SK-MEL-5 (cell line): Measurements from ENCODE around the gene OR5H2. TPM values are rescaled to one million over a fixed set of nuclear protein-coding genes. Genes with fewer than 3 reads are reported as not detected.

ENCODE experiments used
- DNase-seq: peaks from one replicate; pipeline ENCODE4 v3.0.0-alpha.2; 2016; ENCODE audit warnings: low read depth, low spot score
- in situ Hi-C: cut with HindIII; loops from 2 replicates; pipeline ENCODE4 v1.10.0; 2016; ENCODE audit warnings: low sequenced_read_pairs, high pct_unique_total_duplicates, low pct_unique_long_range_greater_than_20kb
- total RNA-seq: library from RNA; depleted of rRNA; stranded (reverse); fragments of >200 nt; shearing (Covaris generic); gene quantifications from 2 replicates; pipeline ENCODE4 v1.2.3, GENCODE V29; 2014; rRNA removed

Gene OR5H2
- total RNA-seq, 1 experiment from 2014 or later: not detected

DNA sequence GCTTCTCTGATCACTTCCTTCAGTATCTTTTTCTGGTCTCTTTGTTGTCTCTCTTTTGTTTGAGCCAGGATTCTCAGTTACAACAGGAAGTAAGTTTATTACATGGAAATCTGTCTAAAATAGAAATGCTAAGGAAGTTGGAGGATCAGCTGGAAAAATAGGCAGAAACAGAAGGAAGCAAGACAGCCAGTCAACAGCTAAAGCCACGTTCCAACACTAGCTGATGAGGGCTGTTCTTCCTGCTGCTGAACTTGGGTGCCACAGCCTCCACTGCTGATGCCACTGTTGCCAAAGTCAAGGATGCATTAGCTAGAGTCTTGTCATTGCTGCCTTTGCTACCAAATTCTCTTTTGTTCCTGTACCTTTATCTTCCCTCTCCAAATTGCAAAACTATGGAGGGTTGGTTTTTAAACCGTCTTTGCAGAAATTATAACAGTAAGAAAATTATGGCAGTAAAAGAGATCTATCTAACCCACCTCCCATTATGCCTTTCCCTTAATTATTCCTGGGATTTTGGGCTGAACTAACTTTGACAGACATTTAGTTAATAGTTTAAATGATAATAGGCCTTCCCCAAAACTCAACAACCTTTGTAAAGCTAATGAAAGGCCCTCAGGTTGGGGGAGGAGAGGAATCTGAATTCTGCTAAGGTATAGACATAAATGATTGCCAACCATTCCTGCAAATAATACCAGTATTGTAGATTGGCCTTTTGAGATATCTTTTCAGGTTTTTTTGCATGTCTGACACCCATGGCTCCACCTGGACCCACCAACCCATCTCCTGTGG lies 44.0 kb downstream of the OR5H2 start:
- no peak for DNase-seq
- in situ Hi-C loops: no loop called here

DNA sequence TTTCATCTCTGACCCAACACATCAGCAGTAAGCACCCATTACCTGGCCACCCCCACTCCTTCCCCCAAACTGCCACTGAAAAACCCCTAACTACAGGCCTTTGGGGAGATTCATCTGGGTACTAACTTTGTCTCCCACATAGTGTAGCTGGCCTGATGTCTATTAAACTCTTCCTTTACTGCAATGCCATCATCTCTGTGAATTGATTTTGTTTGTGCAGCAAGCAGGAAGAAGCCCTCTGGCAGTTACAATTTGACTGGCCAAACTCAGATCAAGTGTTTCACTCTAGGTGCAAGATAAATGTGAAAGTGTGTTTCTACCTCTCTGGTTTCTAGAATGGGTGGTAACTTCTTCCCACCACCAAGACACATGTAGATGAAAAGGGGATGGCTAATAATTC lies 44.6 kb downstream of the OR5H2 start:
- in situ Hi-C loops: no loop called here
- no peak for DNase-seq

DNA sequence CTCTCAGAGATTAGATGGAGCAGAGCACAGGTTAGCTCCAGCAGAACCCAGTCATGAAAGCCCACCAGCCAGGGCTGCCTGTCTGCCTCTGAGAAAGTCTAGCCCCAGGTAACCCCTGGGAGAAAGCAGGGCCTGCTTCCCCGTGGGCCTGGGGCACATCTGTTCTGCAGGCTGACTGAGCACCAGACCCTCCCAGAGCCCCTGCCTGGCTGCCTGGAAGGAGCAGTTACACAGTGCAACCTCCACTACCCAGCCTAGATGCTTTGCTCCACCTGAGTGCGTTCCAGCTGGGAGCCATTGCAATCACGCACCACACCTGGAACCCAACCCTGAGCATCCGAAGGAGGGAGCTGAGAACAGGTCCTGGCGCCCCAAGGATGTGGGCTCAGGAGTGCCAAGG lies 46.6 kb downstream of the OR5H2 start:
- no peak for DNase-seq
- in situ Hi-C loops: no loop called here

DNA sequence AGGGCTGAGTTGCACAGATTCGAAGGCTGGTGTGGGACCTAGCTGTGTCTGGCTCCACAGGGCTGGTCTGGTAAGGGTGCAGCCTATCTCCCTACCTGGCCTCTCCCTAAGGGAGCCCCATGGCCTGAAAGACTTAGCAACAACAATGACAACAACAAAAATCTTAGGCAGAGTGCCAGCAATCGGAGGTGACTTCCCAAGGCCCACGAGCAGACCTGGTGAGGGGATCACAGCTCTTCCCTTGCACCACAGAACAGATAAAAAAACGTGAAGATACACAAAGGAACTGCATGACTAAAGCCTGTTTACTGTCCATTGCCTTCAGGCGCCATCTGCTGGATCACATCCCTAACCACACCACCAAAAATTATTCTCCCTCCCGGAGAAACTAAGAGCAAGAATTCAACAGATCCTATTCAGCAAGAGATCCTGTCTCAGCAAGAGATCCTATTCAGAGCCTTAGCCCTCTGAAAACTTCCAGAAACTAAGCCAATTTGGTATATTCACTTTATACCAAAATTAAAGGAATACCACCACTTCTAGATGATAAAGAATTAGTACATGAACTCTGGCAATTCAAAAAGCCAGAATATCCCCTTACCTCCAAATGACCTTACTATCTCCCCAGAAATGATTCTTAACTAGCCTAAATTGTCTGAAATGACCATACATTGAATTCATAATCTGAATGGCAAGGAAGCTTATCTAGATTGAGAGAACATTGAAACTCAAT lies 47.3 kb downstream of the OR5H2 start:
- in situ Hi-C loops: no loop called here
- peak; percentile 74 for DNase-seq

DNA sequence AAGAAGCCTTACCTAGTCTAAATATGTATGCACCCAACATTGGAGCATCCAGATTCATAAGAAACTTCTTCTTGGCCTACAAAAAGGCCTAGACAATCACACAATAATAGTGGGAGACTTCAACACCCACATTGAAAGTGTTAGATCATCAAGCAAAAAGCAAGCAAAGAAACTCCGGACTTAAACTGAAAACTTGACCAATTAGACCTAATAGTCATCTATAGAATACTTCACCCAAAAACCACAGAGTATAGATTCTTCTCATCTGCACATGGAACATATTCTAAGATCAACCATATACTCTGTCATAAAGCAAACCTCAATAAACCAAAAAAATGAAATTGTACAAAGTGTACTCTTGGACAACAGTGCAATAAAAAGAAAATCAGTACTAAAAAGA lies 49.0 kb downstream of the OR5H2 start:
- in situ Hi-C loops: no loop called here

More for the DNA sequence above, 49.0 kb downstream of the OR5H2 start:
- no peak for DNase-seq

Other genes starting within 250 kb of the OR5H2 start
- gene GABRR3, start 247.2 kb upstream of the OR5H2 start, total RNA-seq: not detected in 2 replicates
- not detected in 2 replicates for gene OR5AC2, start 195.3 kb upstream of the OR5H2 start, total RNA-seq
- gene OR5H1, start 151.8 kb upstream of the OR5H2 start, total RNA-seq: not detected in 2 replicates
- gene OR5H14, start 135.0 kb upstream of the OR5H2 start, total RNA-seq: not detected in 2 replicates
- not detected in 2 replicates for gene OR5H15, start 115.8 kb upstream of the OR5H2 start, total RNA-seq
- gene OR5H6, start 18.3 kb upstream of the OR5H2 start, total RNA-seq: not detected in 2 replicates
- not detected in 2 replicates for gene OR5K4, start 71.3 kb downstream of the OR5H2 start, total RNA-seq
- gene OR5K3, start 108.2 kb downstream of the OR5H2 start, total RNA-seq: not detected in 2 replicates
- gene OR5K1, start 180.7 kb downstream of the OR5H2 start, total RNA-seq: not detected in 2 replicates
- not detected in 2 replicates for gene OR5K2, start 215.2 kb downstream of the OR5H2 start, total RNA-seq
- 81.5 and 82.6 TPM in 2 replicates for gene CLDND1, start 240.4 kb downstream of the OR5H2 start, total RNA-seq
- gene GPR15, start 249.5 kb downstream of the OR5H2 start, total RNA-seq: not detected in 2 replicates